HG02973 (cell line): Measurements from ENCODE around the gene SSR3.
"Not testable (repeated sequence)": the region's sequence is repeated elsewhere in the genome, so short reads cannot be mapped to it uniquely, and the experiment has no call there.

ENCODE experiments used
- ATAC-seq: cut with Tn5 transposase; IDR thresholded peaks from one replicate; pipeline ENCODE4 v1.9.1; 2021; ENCODE audit warnings: moderate library complexity; ENCODE audit not compliant: unreplicated experiment

The SSR3 gene

GRCh38 chr3:156576651-156577348, 21.9 kb upstream of the SSR3 start:
- no peak for ATAC-seq

GRCh38 chr3:156576051-156576450, 21.1 kb upstream of the SSR3 start:
- no peak for ATAC-seq

GRCh38 chr3:156575641-156576040, 20.7 kb upstream of the SSR3 start:
- ATAC-seq: no peak

GRCh38 chr3:156569881-156570280, 15.0 kb upstream of the SSR3 start:
- ATAC-seq: not testable (repeated sequence)

GRCh38 chr3:156569016-156569415, 14.1 kb upstream of the SSR3 start:
- ATAC-seq: not testable (repeated sequence)

- no peak for ATAC-seq
These were observed 9.2 kb upstream of the SSR3 start for GRCh38 chr3:156563900-156564682.

GRCh38 chr3:156562486-156562885, 7.6 kb upstream of the SSR3 start:
- not testable (repeated sequence) for ATAC-seq

GRCh38 chr3:156561533-156561932, 6.6 kb upstream of the SSR3 start:
- no peak for ATAC-seq

GRCh38 chr3:156559321-156559720, 4.4 kb upstream of the SSR3 start:
- no peak for ATAC-seq

GRCh38 chr3:156558389-156558788, 3.5 kb upstream of the SSR3 start:
- ATAC-seq: no peak

GRCh38 chr3:156554515-156554841, 439 bp downstream of the SSR3 start:
- ATAC-seq: peak; percentile 1

GRCh38 chr3:156553705-156554356, 1.1 kb downstream of the SSR3 start:
- ATAC-seq: no peak

- ATAC-seq: no peak
These were observed 1.9 kb downstream of the SSR3 start for GRCh38 chr3:156552973-156553372.

GRCh38 chr3:156551746-156552145, 3.2 kb downstream of the SSR3 start:
- no peak for ATAC-seq

GRCh38 chr3:156551261-156551660, 3.7 kb downstream of the SSR3 start:
- ATAC-seq: no peak

GRCh38 chr3:156548902-156549301, 6.0 kb downstream of the SSR3 start:
- ATAC-seq: no peak

GRCh38 chr3:156548041-156548687, 6.8 kb downstream of the SSR3 start:
- ATAC-seq: no peak

GRCh38 chr3:156547637-156548036, 7.3 kb downstream of the SSR3 start:
- ATAC-seq: no peak

GRCh38 chr3:156543043-156543555, 11.8 kb downstream of the SSR3 start:
- no peak for ATAC-seq

GRCh38 chr3:156542101-156543042, 12.5 kb downstream of the SSR3 start:
- ATAC-seq: no peak
